HepG2 (cell line): ENCODE measurements around the gene PPAT. TPM values are rescaled to one million over a fixed set of nuclear protein-coding genes. Genes with fewer than 3 reads are reported as not detected.

ENCODE experiments used
- ATAC-seq: fragments of 200-7000 bp; cut with Tn5 transposase; 3 replicates; pipeline ENCODE4 v1.9.1; 2020; ENCODE audit warnings: mild to moderate bottlenecking, moderate library complexity
- BruUV-seq: library from RNA; stranded (reverse); fragments of 400-500 nt; replicated peaks from 2 replicates; lab custom pipeline; 2021; lab: Mats Ljungman, UMichigan
- CTCF ChIA-PET: fragments of 300-600 bp; formaldehyde crosslinking; extraction: SDS; loops from one replicate; lab custom pipeline; 2021; ENCODE audit warnings: low total read pairs, inconsistent platforms, low intra/inter-chr PET ratio; lab: Yijun Ruan, JAX
- POLR2A ChIA-PET: fragments of 350-600 bp; sonication (Branson Sonifier 250); formaldehyde crosslinking; loops from one replicate; lab custom pipeline; 2020; ENCODE audit warnings: antibody characterized with exemption, inconsistent platforms; lab: Yijun Ruan, JAX
- DNase-seq: peaks from one replicate; pipeline ENCODE4 v3.0.0-alpha.2; 2015; ENCODE audit warnings: low spot score
- FAIRE-seq: peaks from 3 replicates; lab custom pipeline; 2011; peaks lifted over from hg19 to GRCh38; lab: Jason Lieb, UNC
- H2AFZ ChIP-seq: one replicate; pipeline ENCODE4 v1.6.1; 2011; ENCODE audit warnings: low read length, inconsistent platforms
- H3K27ac ChIP-seq: fragments of 300-600 bp; 3 replicates; pipeline ENCODE4 v1.8.0; 2011; ENCODE audit warnings: mixed run types, mild to moderate bottlenecking, mixed read lengths, low read length, inconsistent platforms; ENCODE audit not compliant: insufficient read depth; ENCODE audit errors: extremely low read length
- H3K27me3 ChIP-seq, 2 experiments: fragments of 200-600 bp in 1 of 2; 2 replicates in 1 of 2; 3 replicates in 1 of 2; pipeline versions ENCODE4 v1.6.0 to v1.8.0; 2011; ENCODE audit warnings: low read length in 2 of 2, mild to moderate bottlenecking in 2 of 2, moderate library complexity in 2 of 2, inconsistent platforms in 1 of 2; ENCODE audit not compliant: insufficient read depth in 2 of 2, control insufficient read depth in 1 of 2
- H3K36me3 ChIP-seq, 2 experiments: fragments of 200-600 bp in 1 of 2; replicated peaks in 1 of 2; 2 replicates in 1 of 2; 3 replicates in 1 of 2; pipeline versions ENCODE4 v1.5.1 to v1.8.0; 2011; ENCODE audit warnings: low read length in 2 of 2, inconsistent platforms in 1 of 2; ENCODE audit not compliant: insufficient read depth in 2 of 2, control insufficient read depth in 1 of 2
- H3K4me1 ChIP-seq: 2 replicates; pipeline ENCODE4 v1.5.1; 2012; ENCODE audit warnings: low read length, inconsistent platforms; ENCODE audit not compliant: insufficient read depth
- H3K4me2 ChIP-seq: 2 replicates; pipeline ENCODE4 v1.6.0; 2011; ENCODE audit warnings: low read depth, low read length, inconsistent platforms
- H3K4me3 ChIP-seq, 3 experiments: fragments of 200-600 bp in 1 of 3; sonication (generic), shearing (Covaris generic) in 1 of 3; replicated peaks in 1 of 3; 2 replicates each; pipeline ENCODE4 v1.5.1; 2011 to 2016; ENCODE audit warnings: low read length in 3 of 3, inconsistent platforms in 2 of 3, low read depth in 2 of 3, mild to moderate bottlenecking in 2 of 3, control low read depth in 1 of 3, mixed read lengths in 1 of 3; ENCODE audit not compliant: insufficient read depth in 1 of 3
- H3K79me2 ChIP-seq: one replicate; pipeline ENCODE4 v1.6.1; 2011; ENCODE audit warnings: low read length, inconsistent platforms; ENCODE audit not compliant: insufficient read depth
- H3K9ac ChIP-seq: 2 replicates; pipeline ENCODE4 v1.6.0; 2011; ENCODE audit warnings: mild to moderate bottlenecking, low read depth, low read length, inconsistent platforms; ENCODE audit not compliant: insufficient read depth
- H3K9me3 ChIP-seq: 2 replicates; pipeline ENCODE4 v1.5.1; 2012; ENCODE audit warnings: mild to moderate bottlenecking, low read length
- H4K20me1 ChIP-seq: 2 replicates; pipeline ENCODE4 v1.6.0; 2011; ENCODE audit warnings: inconsistent platforms, mild to moderate bottlenecking, low read length, moderate library complexity; ENCODE audit not compliant: insufficient read depth
- GMEB1 ChIP-seq: sonication (generic); formaldehyde crosslinking; IDR thresholded peaks from 2 replicates; pipeline ENCODE4 v1.5.1; 2020; ENCODE audit warnings: missing genetic modification reagents, mild to moderate bottlenecking, borderline replicate concordance
- HMGA1 ChIP-seq: sonication (generic); formaldehyde crosslinking; conservative IDR thresholded peaks from 2 replicates; pipeline ENCODE4 v1.4.0; 2020; ENCODE audit warnings: missing genetic modification reagents
- NR3C1 ChIP-seq: sonication (generic); formaldehyde crosslinking; IDR thresholded peaks from 2 replicates; pipeline ENCODE4 v1.4.0; 2020; ENCODE audit warnings: missing genetic modification reagents
- SMAD9 ChIP-seq: sonication (generic); formaldehyde crosslinking; IDR thresholded peaks from 2 replicates; pipeline ENCODE4 v1.5.1; 2020; ENCODE audit warnings: mild to moderate bottlenecking, missing genetic modification reagents
- ZBTB7A ChIP-seq: sonication (generic); formaldehyde crosslinking; IDR thresholded peaks from 2 replicates; pipeline ENCODE4 v1.8.0; 2022; ENCODE audit warnings: mild to moderate bottlenecking, missing genetic modification reagents
- ZNF121 ChIP-seq: sonication (generic); formaldehyde crosslinking; IDR thresholded peaks from 2 replicates; pipeline ENCODE4 v1.5.0; 2020; ENCODE audit warnings: mild to moderate bottlenecking, missing genetic modification reagents
- ZNF232 ChIP-seq: sonication (generic); formaldehyde crosslinking; IDR thresholded peaks from 2 replicates; pipeline ENCODE4 v1.4.0; 2020; ENCODE audit warnings: missing genetic modification reagents, borderline replicate concordance
- ZNF383 ChIP-seq: sonication (generic); formaldehyde crosslinking; IDR thresholded peaks from 2 replicates; pipeline ENCODE4 v1.4.0; 2020; ENCODE audit warnings: missing genetic modification reagents, mild to moderate bottlenecking, borderline replicate concordance
- ZNF431 ChIP-seq: sonication (generic); formaldehyde crosslinking; IDR thresholded peaks from 2 replicates; pipeline ENCODE4 v1.9.0; 2022; ENCODE audit warnings: missing genetic modification reagents, low read depth, mild to moderate bottlenecking, borderline replicate concordance
- ZNF549 ChIP-seq: sonication (generic); formaldehyde crosslinking; IDR thresholded peaks from 2 replicates; pipeline ENCODE4 v1.5.0; 2020; ENCODE audit warnings: missing genetic modification reagents
- ZNF577 ChIP-seq: sonication (generic); formaldehyde crosslinking; IDR thresholded peaks from 2 replicates; pipeline ENCODE4 v1.4.0; 2020; ENCODE audit warnings: mild to moderate bottlenecking, low read depth, missing genetic modification reagents, borderline replicate concordance
- WGBS: methylation state at CpG from one replicate; pipeline ENCODE4 v1.1.6; 2017; ENCODE audit warnings: low lambda C conversion rate; 5-methylcytosine and 5-hydroxymethylcytosine counted together
- in situ Hi-C: cut with HindIII; loops from 2 replicates; pipeline ENCODE4 v1.10.0; 2017; ENCODE audit warnings: low pct_unique_long_range_greater_than_20kb; ENCODE audit not compliant: extremely low pct_ligation_motif_present
- intact Hi-C: fragments of 100-400 bp; cut with micrococcal nuclease; formaldehyde crosslinking; loops from one replicate; pipeline ENCODE4 v1.10.0; 2022; ENCODE audit not compliant: unreplicated experiment
- polyA plus RNA-seq, 8 experiments: library from polyadenylated mRNA; depleted of rRNA in 3 of 8; stranded (reverse) in 7 of 8; unstranded in 1 of 8; fragments of >200 nt; fragmentation: Illumina TruSeq in 4 of 8; extraction: Trizol in 4 of 8; gene quantifications; 2 replicates each; pipeline versions ENCODE4 v1.2.1 to v1.2.3, GENCODE V29; 2011 to 2016; ENCODE audit warnings: low read depth in 4 of 8, missing spikeins in 1 of 8, mixed read lengths in 1 of 8; ENCODE audit not compliant: insufficient read depth in 1 of 8
- total RNA-seq, 5 experiments: library from RNA; depleted of rRNA; stranded (reverse); fragments of >200 nt; fragmentation: Illumina TruSeq; extraction: Trizol; gene quantifications; 2 replicates each; pipeline ENCODE4 v1.2.3, GENCODE V29; 2016; ENCODE audit warnings: low read depth in 1 of 5
- TF ChIP-seq, protein P1 (sequence below): sonication (generic); formaldehyde crosslinking; IDR thresholded peaks from 2 replicates; pipeline ENCODE4 v1.4.0; 2020; ENCODE audit warnings: missing genetic modification reagents
- TF ChIP-seq, protein P2 (sequence below): sonication (generic); formaldehyde crosslinking; IDR thresholded peaks from 2 replicates; pipeline ENCODE4 v1.4.0; 2020; ENCODE audit warnings: mild to moderate bottlenecking, low read depth, missing genetic modification reagents
- TF ChIP-seq, protein P3 (sequence below): sonication (generic); formaldehyde crosslinking; IDR thresholded peaks from 2 replicates; pipeline ENCODE4 v1.4.0; 2020; ENCODE audit warnings: mild to moderate bottlenecking, missing genetic modification reagents
- TF ChIP-seq, protein P4 (sequence below): sonication (generic); formaldehyde crosslinking; IDR thresholded peaks from 2 replicates; pipeline ENCODE4 v1.4.0; 2020; ENCODE audit warnings: missing genetic modification reagents

Gene PPAT
- total and polyA plus RNA-seq, 2 of the 13 experiments (the other 11 are each of a cell fraction or from before 2014, with no cell fraction given), result 16.9 to 62.6 TPM

DNA sequence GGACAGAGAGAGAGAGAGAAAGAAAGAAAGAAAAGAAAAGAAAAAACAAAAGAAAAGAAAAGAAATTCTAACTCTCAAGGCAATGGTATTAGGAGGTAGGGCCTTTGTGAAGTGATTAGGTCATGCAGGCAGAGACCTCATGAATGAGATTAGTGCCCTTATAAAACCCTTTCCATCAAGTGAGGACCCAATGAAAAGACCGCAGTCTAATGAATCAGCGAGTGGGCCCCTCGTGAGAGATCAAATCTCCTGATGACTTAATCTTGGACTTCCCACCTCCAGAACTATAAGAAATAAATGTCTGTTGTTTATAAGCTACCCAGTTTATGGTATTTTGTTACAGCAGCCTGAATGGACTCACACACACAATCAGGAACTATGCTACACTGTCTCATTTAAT lies 65.0 kb downstream of the PPAT start:
- TF ChIP-seq NR3C1 (CRISPR knock-in tag), result no peak
- no peak for TF ChIP-seq SMAD9 (CRISPR knock-in tag)
- no peak for TF ChIP-seq ZNF431 (CRISPR knock-in tag)
- no peak for TF ChIP-seq ZNF577
- no peak for TF ChIP-seq ZNF232 (CRISPR knock-in tag)
- TF ChIP-seq, protein P1, sequence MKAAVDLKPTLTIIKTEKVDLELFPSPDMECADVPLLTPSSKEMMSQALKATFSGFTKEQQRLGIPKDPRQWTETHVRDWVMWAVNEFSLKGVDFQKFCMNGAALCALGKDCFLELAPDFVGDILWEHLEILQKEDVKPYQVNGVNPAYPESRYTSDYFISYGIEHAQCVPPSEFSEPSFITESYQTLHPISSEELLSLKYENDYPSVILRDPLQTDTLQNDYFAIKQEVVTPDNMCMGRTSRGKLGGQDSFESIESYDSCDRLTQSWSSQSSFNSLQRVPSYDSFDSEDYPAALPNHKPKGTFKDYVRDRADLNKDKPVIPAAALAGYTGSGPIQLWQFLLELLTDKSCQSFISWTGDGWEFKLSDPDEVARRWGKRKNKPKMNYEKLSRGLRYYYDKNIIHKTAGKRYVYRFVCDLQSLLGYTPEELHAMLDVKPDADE (CRISPR knock-in tag), result no peak
- TF ChIP-seq ZNF121 (CRISPR knock-in tag), result no peak
- no peak for TF ChIP-seq HMGA1 (CRISPR knock-in tag)
- no peak for TF ChIP-seq ZNF549 (CRISPR knock-in tag)
- TF ChIP-seq, protein P2, sequence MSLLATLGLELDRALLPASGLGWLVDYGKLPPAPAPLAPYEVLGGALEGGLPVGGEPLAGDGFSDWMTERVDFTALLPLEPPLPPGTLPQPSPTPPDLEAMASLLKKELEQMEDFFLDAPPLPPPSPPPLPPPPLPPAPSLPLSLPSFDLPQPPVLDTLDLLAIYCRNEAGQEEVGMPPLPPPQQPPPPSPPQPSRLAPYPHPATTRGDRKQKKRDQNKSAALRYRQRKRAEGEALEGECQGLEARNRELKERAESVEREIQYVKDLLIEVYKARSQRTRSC (CRISPR knock-in tag), result no peak
- no peak for TF ChIP-seq GMEB1 (CRISPR knock-in tag)
- TF ChIP-seq, protein P3, sequence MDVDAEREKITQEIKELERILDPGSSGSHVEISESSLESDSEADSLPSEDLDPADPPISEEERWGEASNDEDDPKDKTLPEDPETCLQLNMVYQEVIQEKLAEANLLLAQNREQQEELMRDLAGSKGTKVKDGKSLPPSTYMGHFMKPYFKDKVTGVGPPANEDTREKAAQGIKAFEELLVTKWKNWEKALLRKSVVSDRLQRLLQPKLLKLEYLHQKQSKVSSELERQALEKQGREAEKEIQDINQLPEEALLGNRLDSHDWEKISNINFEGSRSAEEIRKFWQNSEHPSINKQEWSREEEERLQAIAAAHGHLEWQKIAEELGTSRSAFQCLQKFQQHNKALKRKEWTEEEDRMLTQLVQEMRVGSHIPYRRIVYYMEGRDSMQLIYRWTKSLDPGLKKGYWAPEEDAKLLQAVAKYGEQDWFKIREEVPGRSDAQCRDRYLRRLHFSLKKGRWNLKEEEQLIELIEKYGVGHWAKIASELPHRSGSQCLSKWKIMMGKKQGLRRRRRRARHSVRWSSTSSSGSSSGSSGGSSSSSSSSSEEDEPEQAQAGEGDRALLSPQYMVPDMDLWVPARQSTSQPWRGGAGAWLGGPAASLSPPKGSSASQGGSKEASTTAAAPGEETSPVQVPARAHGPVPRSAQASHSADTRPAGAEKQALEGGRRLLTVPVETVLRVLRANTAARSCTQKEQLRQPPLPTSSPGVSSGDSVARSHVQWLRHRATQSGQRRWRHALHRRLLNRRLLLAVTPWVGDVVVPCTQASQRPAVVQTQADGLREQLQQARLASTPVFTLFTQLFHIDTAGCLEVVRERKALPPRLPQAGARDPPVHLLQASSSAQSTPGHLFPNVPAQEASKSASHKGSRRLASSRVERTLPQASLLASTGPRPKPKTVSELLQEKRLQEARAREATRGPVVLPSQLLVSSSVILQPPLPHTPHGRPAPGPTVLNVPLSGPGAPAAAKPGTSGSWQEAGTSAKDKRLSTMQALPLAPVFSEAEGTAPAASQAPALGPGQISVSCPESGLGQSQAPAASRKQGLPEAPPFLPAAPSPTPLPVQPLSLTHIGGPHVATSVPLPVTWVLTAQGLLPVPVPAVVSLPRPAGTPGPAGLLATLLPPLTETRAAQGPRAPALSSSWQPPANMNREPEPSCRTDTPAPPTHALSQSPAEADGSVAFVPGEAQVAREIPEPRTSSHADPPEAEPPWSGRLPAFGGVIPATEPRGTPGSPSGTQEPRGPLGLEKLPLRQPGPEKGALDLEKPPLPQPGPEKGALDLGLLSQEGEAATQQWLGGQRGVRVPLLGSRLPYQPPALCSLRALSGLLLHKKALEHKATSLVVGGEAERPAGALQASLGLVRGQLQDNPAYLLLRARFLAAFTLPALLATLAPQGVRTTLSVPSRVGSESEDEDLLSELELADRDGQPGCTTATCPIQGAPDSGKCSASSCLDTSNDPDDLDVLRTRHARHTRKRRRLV (CRISPR knock-in tag), result no peak
- no peak for TF ChIP-seq ZBTB7A (CRISPR knock-in tag)
- TF ChIP-seq, protein P4, sequence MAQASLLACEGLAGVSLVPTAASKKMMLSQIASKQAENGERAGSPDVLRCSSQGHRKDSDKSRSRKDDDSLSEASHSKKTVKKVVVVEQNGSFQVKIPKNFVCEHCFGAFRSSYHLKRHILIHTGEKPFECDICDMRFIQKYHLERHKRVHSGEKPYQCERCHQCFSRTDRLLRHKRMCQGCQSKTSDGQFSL (CRISPR knock-in tag), result no peak
- no peak for TF ChIP-seq ZNF383 (CRISPR knock-in tag)
- TF ChIP-seq, all 625 proteins: peak for 0
- no peak overlapping the region for H3K27ac ChIP-seq
- CTCF ChIA-PET, result no interaction called here
- no peak overlapping the region for H3K4me3 ChIP-seq
- WGBS, result 100% methylated on average over 3 of the region's 3 CpGs
- H3K4me2 ChIP-seq, result no peak overlapping the region
- H3K4me1 ChIP-seq, result peaks cover 6% of the 10 kb centered on the region; the same call in 1 of the 2 replicates
- FAIRE-seq (no peak), DNase-seq (no peak), ATAC-seq (no peak)
- H3K27me3 ChIP-seq, result no peaks in the 10 kb centered on the region
- intact Hi-C loops (no loop called here), in situ Hi-C loops (no loop called here)
- H3K36me3 ChIP-seq, result peaks cover 0 to 7% of the 10 kb centered on the region in 2 experiments; a peak in 1 of 5 replicates
- H4K20me1 ChIP-seq, result no peaks in the 10 kb centered on the region
- BruUV-seq, result no TSS peak
- H3K79me2 ChIP-seq, result no peaks in the 10 kb centered on the region
- no peak overlapping the region for H2AFZ ChIP-seq
- H3K9ac ChIP-seq, result no peak overlapping the region
- POLR2A ChIA-PET, result no interaction called here
- H3K9me3 ChIP-seq, result no peaks in the 10 kb centered on the region
